ENCODE data around the gene SMCO2. TPM values are rescaled to one million over a fixed set of nuclear protein-coding genes. Genes with fewer than 3 reads are reported as not detected.

Gene SMCO2
- polyA plus RNA-seq, 3 donors, result 17.4 TPM; not detected in 2

GRCh38 chr12:27498149-27498548 lies 51.6 kb downstream of the SMCO2 start:
- intact Hi-C loops (cut with micrococcal nuclease), result no loop called here
- TF ChIP-seq CTCF (IDR thresholded peaks at IDR 0.05), result no peak
- H3K4me1 Mint-ChIP-seq, result no peaks in the 10 kb centered on the region
- Histone ChIP-seq H3K79me2 (ENCODE audit: insufficient read depth, low read length) (no peaks in the 10 kb centered on the region), H3K9me3 (replicated peaks in 1 of 2; ENCODE audit: control insufficient read depth in 1 of 2, insufficient read depth in 1 of 2, low read length in 2 of 2) (no peaks in the 10 kb centered on the region), H3K27ac (ENCODE audit: low read depth in 1 of 2, low read length in 2 of 2) (no peak overlapping the region), H3K4me1 (ENCODE audit: control insufficient read depth in 1 of 2, insufficient read depth in 2 of 2, low read length in 2 of 2) (no peaks in the 10 kb centered on the region), H3K36me3 (replicated peaks in 1 of 2; ENCODE audit: control insufficient read depth in 1 of 2, insufficient read depth in 2 of 2, low read length in 2 of 2) (no peaks in the 10 kb centered on the region), H3K27me3 (ENCODE audit: control insufficient read depth in 2 of 2, insufficient read depth in 2 of 2, low read length in 2 of 2) (no peaks in the 10 kb centered on the region), H2AFZ (ENCODE audit: insufficient read depth, low read depth, low read length, poor library complexity, severe bottlenecking) (no peak overlapping the region), H4K20me1 (ENCODE audit: insufficient read depth, low read length) (no peaks in the 10 kb centered on the region), H3K9ac (ENCODE audit: insufficient read depth, low read length, poor library complexity, severe bottlenecking) (no peak overlapping the region), H3K4me2 (replicated peaks; ENCODE audit: extremely low read depth, low read length, poor library complexity, severe bottlenecking) (no peak overlapping the region), H3K4me3 (replicated peaks in 1 of 3; ENCODE audit: low read depth in 2 of 3, low read length in 3 of 3) (no peak overlapping the region)
- H3K36me3 Mint-ChIP-seq, result no peaks in the 10 kb centered on the region
- H3K27ac Mint-ChIP-seq, result no peak overlapping the region
- no peak for DNase-seq
- H3K27me3 Mint-ChIP-seq (ENCODE audit: low read depth in 3 of 3), result no peaks in the 10 kb centered on the region
- WGBS (ENCODE audit: insufficient coverage), result 86% methylated on average over 4 of the region's 4 CpGs
- H3K9me3 Mint-ChIP-seq, result peaks cover 0 to 8% (median 3%) of the 10 kb centered on the region in 7 donors
- H3K4me3 Mint-ChIP-seq, result no peak overlapping the region

GRCh38 chr12:27498761-27499160 lies 52.2 kb downstream of the SMCO2 start:
- intact Hi-C loops (cut with micrococcal nuclease), result no loop called here

More at GRCh38 chr12:27498761-27499160, 52.2 kb downstream of the SMCO2 start:
- 60% methylated on average over 4 of the region's 5 CpGs for WGBS (ENCODE audit: insufficient coverage)
- no peaks in the 10 kb centered on the region for H3K79me2 ChIP-seq (ENCODE audit: insufficient read depth, low read length)
- H3K9ac ChIP-seq (ENCODE audit: insufficient read depth, low read length, poor library complexity, severe bottlenecking), result no peak overlapping the region
- no peaks in the 10 kb centered on the region for H3K27me3 Mint-ChIP-seq (ENCODE audit: low read depth in 3 of 3)
- no peak overlapping the region for H3K4me2 ChIP-seq (replicated peaks; ENCODE audit: extremely low read depth, low read length, poor library complexity, severe bottlenecking)
- H3K4me3 Mint-ChIP-seq, result no peak overlapping the region
- no peak for DNase-seq
- peaks cover 0 to 8% (median 3%) of the 10 kb centered on the region in 7 donors for H3K9me3 Mint-ChIP-seq
- H3K36me3 Mint-ChIP-seq, result no peaks in the 10 kb centered on the region
- no peaks in the 10 kb centered on the region for H3K36me3 ChIP-seq (replicated peaks in 1 of 2; ENCODE audit: control insufficient read depth in 1 of 2, insufficient read depth in 2 of 2, low read length in 2 of 2)
- H3K4me3 ChIP-seq (replicated peaks in 1 of 3; ENCODE audit: low read depth in 2 of 3, low read length in 3 of 3), result no peak overlapping the region
- no peak overlapping the region for H2AFZ ChIP-seq (ENCODE audit: insufficient read depth, low read depth, low read length, poor library complexity, severe bottlenecking)
- no peaks in the 10 kb centered on the region for H3K4me1 ChIP-seq (ENCODE audit: control insufficient read depth in 1 of 2, insufficient read depth in 2 of 2, low read length in 2 of 2)
- H3K4me1 Mint-ChIP-seq, result no peaks in the 10 kb centered on the region
- no peaks in the 10 kb centered on the region for H3K27me3 ChIP-seq (ENCODE audit: control insufficient read depth in 2 of 2, insufficient read depth in 2 of 2, low read length in 2 of 2)
- H3K27ac Mint-ChIP-seq, result no peak overlapping the region
- no peak overlapping the region for H3K27ac ChIP-seq (ENCODE audit: low read depth in 1 of 2, low read length in 2 of 2)
- no peaks in the 10 kb centered on the region for H4K20me1 ChIP-seq (ENCODE audit: insufficient read depth, low read length)
- no peaks in the 10 kb centered on the region for H3K9me3 ChIP-seq (replicated peaks in 1 of 2; ENCODE audit: control insufficient read depth in 1 of 2, insufficient read depth in 1 of 2, low read length in 2 of 2)
- no peak for TF ChIP-seq CTCF (IDR thresholded peaks at IDR 0.05)
